ENCODE results near the gene CRYAA.
"Not testable (repeated sequence)": the region's sequence is repeated elsewhere in the genome, so short reads cannot be mapped to it uniquely, and the experiment has no call there.

CRYAA gene, protein sequence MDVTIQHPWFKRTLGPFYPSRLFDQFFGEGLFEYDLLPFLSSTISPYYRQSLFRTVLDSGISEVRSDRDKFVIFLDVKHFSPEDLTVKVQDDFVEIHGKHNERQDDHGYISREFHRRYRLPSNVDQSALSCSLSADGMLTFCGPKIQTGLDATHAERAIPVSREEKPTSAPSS

DNA sequence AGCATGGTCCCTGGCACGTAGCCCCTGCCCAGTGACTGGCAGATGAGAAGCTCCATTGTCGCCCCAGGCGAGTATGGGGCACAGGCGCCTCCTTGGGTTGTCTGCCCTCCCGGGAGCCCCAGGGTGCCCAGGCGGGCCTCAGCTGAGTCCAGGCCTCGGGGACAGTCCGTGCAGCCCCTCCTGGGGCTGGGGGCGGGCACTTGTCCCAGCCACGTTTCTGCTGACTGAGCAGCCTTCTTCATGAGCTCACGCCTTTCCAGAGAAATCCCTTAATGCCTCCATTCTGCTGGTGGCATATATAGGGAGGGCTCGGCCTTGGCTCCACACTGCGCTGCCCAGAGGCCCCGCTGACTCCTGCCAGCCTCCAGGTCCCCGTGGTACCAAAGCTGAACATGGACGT lies at the start of gene CRYAA:
TSS of gene CRYAA (plus strand) at position 301 of the 400 bp plus-strand sequence. CDS start at position 393, 92 bp downstream.
- FAIRE-seq: not testable (repeated sequence)

DNA sequence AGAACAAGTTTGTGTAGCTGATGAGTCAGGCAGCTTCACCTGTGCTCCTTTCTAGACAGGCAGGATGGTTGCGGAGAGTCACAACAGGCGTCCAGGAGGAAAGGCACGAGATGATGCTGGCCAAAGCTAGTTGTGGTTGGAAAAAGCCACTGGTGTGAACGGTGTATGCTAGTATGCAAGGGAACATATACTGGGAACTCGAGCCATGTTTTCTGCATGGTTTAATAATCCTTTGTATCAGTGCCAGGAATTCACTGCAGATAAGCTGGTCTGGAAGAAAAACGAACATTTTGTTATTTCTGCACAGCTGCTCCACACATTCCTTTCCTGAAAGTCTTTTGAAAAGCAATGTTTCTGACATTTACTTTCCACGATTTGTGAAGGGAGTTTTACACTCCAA lies 38.7 kb upstream of the CRYAA start:
- not testable (repeated sequence) for FAIRE-seq

DNA sequence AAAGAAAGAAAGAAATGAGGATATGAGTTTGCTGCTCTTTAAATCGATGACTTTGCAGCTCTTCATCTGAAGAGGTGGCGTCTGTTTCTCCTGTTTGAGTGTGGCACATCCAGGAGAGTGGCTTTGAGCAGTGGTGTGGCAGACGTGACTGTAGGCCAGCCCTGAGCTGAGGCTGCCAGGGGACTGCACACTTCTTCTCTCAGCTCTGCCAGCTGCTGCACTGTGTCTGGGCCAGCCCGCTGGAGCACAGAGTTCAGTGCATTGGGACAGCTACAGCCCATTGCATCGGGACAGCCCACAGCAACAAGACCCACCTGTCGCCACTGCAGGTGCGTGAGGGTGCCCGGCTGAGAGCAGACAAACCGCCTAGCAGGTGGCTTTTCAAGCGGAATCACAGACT lies 34.3 kb upstream of the CRYAA start:
- not testable (repeated sequence) for FAIRE-seq

DNA sequence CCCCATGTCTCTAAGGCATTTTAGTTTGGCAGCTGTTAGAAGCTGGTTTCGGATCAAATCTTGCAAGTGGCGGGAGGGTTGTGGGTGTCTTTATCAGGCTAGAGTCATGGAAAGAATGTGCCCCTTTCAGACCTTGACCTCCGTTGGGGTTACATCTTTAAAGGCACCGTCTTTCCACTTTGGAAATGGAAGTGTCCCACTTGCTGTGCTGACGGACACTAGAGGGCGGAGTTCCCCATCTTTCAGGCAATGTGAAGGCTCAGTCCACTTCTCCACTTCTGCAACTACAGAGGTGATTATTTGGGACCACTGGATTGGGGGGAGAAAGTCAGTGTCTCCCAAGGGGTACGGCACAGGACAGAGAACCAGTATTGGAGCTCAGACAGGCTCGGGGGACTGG lies 29.9 kb upstream of the CRYAA start:
- not testable (repeated sequence) for FAIRE-seq

DNA sequence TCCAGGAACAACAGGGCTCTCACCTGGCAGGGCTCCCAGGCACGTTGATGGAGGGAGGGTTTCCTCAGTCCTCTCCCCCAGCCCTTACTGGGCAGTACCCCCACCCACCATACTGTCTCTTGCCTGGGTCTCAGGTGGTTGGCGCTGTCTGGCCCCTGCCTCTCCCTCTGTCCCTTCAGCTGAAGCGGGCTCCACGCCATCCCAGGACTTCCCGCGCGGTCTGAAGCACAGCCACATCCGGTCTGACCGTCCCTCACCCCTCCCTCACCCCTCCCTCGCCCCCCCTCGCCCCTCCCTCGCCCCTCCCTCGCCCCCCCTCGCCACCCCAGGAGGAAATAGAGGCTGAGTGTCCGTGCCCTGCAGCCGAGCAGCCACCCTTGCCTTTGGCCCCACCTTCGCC lies 27.4 kb upstream of the CRYAA start:
- FAIRE-seq: not testable (repeated sequence)

DNA sequence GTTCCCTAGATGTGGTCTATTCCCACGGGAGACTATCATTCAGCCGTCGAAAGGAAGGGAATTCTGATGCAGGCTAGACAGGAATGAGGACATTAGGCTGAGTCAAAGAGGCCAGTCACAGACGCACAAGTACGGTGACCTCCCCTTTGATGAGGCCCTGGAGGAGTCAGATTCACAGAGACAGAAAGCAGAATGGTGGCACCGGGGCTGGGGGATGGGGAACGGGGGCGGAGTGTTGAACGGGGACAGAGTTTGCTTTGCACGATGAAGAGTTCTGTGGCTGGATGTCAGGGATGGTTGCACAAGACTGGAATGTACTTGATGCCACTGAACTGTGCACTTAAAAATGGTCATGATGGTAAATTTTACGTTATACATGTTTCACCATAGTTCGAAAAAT lies 22.2 kb upstream of the CRYAA start:
- not testable (repeated sequence) for FAIRE-seq

DNA sequence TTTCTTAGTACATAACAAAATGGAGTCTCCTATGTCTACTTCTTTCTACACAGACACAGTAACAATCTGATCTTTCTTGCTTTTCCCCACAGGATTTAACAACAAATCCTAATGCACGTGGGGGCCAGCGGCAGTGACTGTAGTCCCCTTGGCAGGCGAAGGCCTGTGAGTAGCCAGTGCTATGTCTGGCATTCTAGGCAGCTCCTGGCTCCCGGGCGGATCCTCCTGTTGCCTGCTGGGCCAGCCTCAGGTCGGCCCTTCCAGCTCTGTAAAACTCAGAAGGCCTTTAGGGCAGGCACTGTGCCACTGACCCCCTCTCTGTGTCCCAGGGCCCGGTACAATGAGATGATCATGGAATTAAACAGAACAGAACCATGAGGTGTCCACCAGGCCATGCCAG lies 20.8 kb upstream of the CRYAA start:
- not testable (repeated sequence) for FAIRE-seq

DNA sequence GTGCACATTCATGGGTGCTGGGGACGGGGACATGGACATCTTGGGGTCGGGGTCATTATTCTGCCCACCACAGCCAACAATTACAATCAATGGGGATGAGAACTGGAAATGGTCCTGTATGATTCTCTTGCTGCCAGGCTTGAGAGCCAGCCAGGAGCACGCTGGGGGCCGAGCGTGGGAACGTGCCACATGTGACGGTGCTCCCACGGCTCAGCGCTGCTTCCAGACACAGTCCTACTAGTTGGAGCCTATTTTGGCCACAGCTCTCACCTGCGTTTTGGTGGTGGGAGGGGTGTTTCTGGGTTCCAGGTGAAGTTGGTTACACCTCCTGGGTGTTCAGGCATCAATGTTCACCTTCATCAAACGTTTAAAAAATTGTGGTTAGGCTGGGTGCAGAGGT lies 19.5 kb upstream of the CRYAA start:
- not testable (repeated sequence) for FAIRE-seq

DNA sequence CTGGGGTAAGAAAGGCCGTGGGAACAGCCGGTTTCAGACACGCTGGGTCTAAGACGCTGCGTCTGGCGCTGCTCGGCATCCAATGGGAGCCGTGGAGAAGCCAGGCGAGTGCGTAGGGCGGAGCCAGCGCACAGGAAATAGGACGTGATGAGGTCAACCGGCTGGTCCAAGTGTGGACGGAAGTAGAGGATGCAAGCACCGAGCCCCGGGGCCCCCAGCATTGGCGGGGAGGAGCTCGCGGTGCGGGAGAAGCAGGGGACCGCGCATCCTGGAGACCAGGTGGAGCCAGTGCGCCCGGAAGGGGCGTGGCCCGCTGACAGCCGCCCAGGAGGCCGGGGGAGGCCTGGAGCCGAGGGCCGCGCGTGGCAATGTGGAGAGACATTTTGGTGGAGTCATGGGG lies 15.2 kb upstream of the CRYAA start:
- FAIRE-seq: not testable (repeated sequence)

DNA sequence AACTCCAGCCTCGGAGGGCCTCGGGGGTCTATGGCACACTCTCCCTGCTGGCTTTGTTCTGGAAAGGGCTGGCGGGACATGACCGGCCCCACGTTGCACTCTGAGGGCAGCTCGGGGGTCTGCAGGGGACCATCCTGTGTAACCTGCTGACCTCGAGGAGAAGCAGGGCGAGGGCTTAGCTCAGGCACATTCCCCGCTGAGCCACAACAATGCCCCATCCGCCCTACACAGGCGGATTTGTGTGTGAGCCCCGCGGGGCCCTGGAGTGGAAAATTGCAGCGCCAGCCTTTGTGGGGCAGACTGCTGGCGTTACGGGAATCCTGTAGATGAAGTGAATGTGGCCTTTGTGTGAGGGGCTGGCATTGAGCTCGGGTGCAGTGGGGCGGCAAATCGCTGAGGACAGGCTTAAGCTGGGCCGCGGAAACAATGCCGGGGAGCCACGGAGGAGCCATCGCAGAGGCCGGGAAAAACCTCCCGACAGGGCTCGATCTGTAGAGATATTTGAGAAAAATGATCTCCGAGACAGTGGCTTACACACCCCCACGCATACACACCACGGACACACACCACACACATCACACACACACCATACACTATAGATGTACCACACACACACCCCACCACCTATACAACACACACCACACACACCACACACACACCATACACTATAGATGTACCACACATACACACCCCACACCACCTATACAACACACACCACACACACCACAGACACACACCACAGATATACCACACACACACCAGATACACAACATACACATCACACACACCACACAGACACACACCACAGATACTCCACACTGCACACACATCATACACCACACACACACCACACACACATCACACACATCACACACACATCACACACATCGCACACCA lies 9.3 kb upstream of the CRYAA start:
- not testable (repeated sequence) for FAIRE-seq

DNA sequence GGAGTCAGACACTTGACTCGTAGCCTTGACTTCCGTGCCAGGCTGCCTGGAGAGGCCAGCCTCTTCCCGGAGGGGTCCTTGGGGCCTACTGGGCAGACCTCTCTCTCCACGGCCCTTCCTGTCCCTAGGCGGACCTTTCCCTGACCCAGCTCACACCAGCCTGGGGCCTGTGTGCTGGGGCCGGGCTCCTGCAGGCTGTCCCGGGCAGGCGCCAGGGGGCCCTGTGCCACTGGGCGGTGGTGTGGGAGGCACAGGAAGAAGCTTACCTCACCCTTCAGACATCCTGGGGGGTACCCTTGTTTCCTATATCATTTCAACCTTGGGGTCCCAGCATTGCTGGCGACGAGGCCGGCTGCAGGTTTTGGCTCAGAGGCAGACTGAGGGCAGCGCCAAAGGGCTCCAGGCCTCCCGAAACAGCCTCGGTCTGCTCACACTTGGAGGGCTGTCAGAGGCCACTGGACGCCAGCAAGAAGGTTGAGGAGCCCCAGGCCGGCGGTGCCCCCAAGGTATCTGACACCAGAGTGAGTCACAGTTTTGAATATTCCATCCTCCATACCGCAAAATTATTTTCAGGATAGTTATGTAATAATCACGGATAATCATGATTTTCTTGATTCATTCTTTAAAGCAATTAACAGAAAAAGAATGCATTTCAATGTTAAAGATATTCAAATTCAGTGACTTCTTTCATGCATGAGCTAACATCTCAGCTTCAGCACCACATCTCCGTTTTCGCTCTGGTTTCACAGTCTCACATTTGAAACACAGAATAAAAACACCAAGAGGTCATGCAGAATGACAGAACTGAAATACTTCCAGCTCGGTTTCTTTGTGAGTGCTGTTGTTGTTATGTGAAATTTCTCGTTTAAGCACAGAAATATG lies 6.7 kb upstream of the CRYAA start:
- not testable (repeated sequence) for FAIRE-seq

DNA sequence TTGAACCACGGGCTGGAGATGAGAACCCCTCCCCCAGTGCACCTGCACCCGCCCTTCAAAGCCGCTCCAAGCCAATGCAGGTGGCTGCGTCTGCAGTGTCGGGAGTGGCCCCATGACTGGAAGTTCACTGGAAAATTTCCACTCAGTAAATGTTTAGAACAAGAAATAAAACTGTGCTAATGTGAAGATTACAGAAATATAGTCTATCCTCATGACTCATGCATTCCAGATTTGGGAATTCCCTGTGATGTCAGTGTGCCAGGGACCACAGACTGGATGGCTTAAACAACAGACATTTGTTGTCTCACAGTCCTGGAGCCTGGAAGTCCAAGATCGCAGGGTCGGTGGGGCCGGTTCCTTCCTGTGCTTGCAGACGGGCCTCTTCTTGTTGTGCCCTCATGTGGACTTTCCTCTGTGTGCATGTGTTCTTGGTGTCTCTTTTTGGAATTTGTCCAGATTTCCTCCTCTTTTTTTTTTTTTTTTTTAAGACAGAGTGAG lies 6.1 kb upstream of the CRYAA start:
- not testable (repeated sequence) for FAIRE-seq

DNA sequence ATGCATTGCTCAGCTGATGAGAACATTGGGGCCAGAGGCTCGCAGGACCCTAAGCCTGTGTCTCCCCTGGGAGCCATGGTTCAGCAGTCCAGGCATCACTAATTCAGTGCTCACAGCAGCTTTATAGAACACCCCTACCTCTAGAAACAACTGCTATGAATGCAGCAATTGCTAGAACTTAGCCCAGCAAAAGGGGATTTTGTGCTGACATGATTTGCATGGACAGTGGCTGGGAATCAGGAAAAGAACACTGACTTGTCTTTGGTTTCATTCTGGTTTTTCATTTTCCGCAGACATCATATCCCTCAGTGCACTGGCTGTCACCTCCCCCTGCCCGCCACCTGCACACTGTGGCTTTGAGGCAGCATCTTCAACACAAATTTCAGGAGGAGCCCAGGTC lies 4.0 kb upstream of the CRYAA start:
- FAIRE-seq: not testable (repeated sequence)

DNA sequence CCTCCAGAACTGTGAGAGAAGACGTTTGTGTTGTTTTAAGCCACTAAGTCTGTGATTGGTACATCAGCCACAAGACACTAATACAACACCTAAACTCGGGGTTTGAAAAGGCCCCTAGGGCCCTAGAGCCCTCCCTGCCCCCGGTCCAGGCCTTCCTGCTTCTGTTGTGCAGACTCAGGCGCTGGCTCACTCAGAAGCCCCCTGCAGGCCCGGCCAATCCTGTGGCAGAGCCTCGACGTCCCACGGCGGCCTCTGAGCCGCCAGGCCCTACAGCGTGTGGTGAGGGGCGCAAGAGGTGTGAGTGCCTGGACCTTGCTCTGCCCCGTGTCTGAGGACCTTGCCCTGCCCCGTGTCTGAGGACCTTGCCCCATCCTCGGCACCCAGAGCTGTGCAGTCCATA lies 3.1 kb upstream of the CRYAA start:
- FAIRE-seq: not testable (repeated sequence)

DNA sequence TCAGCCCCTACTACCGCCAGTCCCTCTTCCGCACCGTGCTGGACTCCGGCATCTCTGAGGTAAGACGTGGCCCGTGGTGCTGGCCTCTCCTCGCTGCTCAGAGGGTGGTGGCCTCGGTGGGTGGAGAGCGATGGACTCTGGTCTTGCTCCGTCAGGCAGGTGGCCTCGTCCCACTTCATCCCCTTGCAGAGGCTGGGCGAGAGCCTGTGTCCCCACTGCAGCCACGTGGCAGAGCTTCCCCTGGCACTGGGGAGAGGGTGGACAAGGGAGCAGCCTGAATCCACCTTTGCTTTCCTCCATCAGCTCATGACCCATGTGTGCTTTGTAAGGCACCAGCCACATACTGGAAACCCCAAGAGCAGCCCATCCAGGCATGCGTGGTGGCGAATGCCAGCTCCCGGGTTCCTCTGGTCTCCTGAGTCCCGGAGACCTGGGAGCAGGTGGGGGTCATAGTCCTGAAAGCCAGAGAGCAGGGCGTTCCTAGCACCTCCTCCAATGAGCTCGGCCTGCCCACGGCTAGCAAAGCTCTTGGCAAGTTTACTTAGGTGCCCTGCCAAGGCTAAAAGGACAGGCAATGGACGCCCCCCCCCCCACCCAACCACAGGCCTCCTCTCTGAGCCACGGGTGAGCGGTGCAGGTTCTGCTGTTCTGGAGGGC lies 550 bp downstream of the CRYAA start:
- FAIRE-seq: not testable (repeated sequence)

DNA sequence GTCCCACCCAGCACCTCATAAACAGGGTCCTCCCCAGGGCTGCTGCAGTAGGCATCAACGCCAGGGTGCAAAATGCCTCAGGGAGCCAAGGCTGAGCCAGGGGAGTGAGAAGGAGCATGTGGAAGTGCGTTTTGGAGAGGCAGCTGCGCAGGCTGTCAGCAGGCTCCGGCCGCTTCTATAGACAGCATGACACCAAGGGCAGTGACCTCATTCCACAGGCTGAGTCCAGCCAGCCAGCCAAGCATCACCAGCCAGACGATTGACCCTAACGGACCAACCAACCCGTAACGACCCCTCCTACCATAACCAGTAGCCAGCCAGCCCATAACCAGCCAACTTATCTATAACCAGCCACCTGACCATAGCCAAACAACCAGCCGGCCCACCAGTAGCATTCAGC lies 1.1 kb downstream of the CRYAA start:
- not testable (repeated sequence) for FAIRE-seq

DNA sequence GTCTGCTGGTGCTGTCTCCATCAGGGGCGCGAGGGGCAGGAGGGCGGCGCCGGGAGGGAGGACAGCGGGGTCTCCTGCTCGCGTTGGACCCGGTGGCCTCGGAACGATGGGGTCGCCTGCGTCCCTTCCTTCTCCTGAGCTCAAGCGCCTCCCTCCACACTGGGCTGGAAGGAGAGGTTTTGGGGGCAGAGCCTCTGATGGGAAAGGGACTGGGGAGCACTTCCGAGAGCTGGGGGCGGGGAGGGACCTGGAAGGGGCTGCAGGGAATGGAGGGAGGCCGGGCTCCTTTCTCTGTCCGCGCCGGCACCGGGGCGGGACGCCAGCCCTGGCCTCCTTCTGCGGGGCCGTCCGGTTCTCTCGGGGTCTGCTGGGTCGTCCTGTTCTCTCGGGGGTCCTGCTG lies 4.0 kb downstream of the CRYAA start:
- not testable (repeated sequence) for FAIRE-seq

DNA sequence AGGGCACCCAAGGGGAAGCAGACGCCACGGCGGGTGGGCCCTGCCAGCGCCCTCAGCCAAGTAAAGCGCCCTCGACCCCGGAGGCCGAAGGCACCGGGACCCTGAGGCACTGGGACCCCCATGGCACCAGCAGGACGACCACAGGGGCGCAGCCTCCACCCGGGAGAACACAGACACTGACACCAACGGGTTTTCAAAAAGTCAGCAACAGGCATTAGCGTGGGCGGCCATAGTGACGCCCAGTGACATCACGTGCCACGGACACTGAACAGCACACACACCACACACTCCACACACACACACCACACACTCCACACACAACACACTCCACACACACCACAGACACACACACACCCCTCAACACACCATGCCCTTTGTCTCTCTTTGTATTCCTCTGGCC lies 4.6 kb downstream of the CRYAA start:
- not testable (repeated sequence) for FAIRE-seq

DNA sequence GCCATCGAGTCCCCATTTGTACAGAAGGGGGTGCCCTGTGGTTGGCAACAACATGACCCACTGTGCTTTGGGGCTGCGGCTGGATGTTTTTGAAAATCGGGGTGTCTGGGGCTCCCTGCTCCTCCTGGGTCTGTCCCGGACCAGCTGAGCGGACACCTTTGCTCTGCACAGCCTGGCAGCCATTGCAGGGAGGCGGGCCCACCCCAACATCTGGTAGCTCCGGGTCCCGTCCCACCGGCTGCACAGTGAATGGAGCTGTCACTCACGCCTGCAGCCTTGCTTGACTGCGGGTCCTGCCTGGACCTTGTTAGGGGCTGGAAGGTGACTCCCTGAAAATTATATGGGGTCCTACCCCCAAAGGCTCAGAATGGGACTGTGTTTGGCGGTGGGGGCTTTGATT lies 5.1 kb downstream of the CRYAA start:
- FAIRE-seq: not testable (repeated sequence)

DNA sequence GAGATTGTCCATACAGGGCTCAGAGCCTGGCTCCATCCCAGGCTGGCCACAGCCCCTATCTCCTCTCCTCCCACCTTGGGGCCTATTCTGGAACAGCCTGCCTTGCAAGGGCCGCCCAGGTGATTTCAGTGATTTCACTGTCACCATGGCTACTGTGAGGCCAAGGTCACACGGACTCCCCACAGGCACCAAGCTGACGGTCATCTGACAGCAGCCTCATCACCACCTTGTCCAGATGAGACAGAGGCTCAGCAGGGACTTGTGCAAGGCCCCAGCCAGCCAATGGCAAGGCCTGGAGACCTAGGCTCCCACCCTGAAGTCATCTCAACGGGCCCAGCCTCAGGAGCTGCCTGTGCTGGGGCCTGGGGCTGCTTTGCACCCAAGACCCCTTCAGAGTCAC lies 6.2 kb downstream of the CRYAA start:
- FAIRE-seq: not testable (repeated sequence)

DNA sequence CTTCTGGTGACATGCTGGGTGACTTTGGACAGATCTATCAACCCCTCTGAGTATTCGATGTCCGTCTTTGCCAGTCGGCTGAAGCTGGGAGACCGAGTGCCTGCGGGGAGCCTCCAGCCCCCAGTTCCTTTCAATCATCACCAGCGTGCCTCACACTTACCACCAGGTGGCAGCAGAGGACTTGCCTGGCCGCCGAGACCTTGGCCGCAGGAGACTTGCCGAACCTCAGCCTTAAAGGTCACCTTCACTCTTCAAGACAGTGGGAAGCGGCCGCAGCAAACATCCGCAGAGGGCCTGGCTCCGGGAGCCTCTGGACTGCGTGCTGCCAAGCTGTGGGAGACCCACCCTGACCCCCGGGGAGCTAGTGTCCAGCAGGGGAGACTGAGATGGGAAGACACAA lies 7.8 kb downstream of the CRYAA start:
- not testable (repeated sequence) for FAIRE-seq
